Liver (tissue), 9 donors: ENCODE results near the gene OOSP1. TPM values are rescaled to one million over a fixed set of nuclear protein-coding genes. Genes with fewer than 3 reads are reported as not detected.

Experiments
- DNase-seq: peaks from one replicate; pipeline ENCODE4 v3.0.0-alpha.2; 2017; ENCODE audit warnings: low spot score
- H3K27ac ChIP-seq, 2 donors: one replicate each; pipeline ENCODE4 v1.7.0; 2013; ENCODE audit warnings: inconsistent platforms in 2 of 2, low read length in 2 of 2, control low read depth in 1 of 2, low read depth in 1 of 2, mild to moderate bottlenecking in 1 of 2
- H3K27me3 ChIP-seq, 4 donors: one replicate each; pipeline versions ENCODE4 v1.6.1 to v1.7.0; 2013; ENCODE audit warnings: low read length in 3 of 4, inconsistent platforms in 1 of 4, mild to moderate bottlenecking in 1 of 4, moderate library complexity in 1 of 4; ENCODE audit not compliant: control insufficient read depth in 4 of 4, insufficient read depth in 4 of 4
- H3K36me3 ChIP-seq, 4 donors: one replicate each; pipeline versions ENCODE4 v1.6.1 to v1.7.0; 2013; ENCODE audit warnings: low read length in 3 of 4, mild to moderate bottlenecking in 3 of 4, low read depth in 1 of 4, moderate library complexity in 1 of 4; ENCODE audit not compliant: control insufficient read depth in 4 of 4, insufficient read depth in 3 of 4
- H3K4me1 ChIP-seq, 4 donors: one replicate each; pipeline versions ENCODE4 v1.6.1 to v1.7.0; 2013; ENCODE audit warnings: low read length in 3 of 4, mild to moderate bottlenecking in 3 of 4, moderate library complexity in 1 of 4; ENCODE audit not compliant: control insufficient read depth in 4 of 4, insufficient read depth in 4 of 4
- H3K4me3 ChIP-seq, 3 donors: one replicate each; pipeline versions ENCODE4 v1.6.1 to v1.7.0; 2013; ENCODE audit warnings: low read length in 3 of 3, control low read depth in 1 of 3, low read depth in 1 of 3, mild to moderate bottlenecking in 1 of 3
- H3K9ac ChIP-seq, 2 donors: one replicate each; pipeline ENCODE4 v1.7.0; 2013; ENCODE audit warnings: low read length in 2 of 2, mild to moderate bottlenecking in 2 of 2, moderate library complexity in 2 of 2, control low read depth in 1 of 2, low read depth in 1 of 2
- H3K9me3 ChIP-seq, 4 donors: one replicate each; pipeline versions ENCODE4 v1.6.1 to v1.7.0; 2013; ENCODE audit warnings: low read length in 3 of 4; ENCODE audit not compliant: control insufficient read depth in 4 of 4
- EGR1 ChIP-seq, 2 donors: IDR thresholded peaks; 2 replicates each; pipeline ENCODE4 v1.6.1; 2016 to 2018; ENCODE audit warnings: antibody characterized with exemption in 2 of 2, low read depth in 2 of 2
- FOXA1 ChIP-seq: IDR thresholded peaks from 2 replicates; pipeline ENCODE4 v1.6.1; 2016; ENCODE audit warnings: antibody characterized with exemption
- FOXA2 ChIP-seq: IDR thresholded peaks from 2 replicates; pipeline ENCODE4 v1.6.1; 2016; ENCODE audit warnings: antibody characterized with exemption
- GABPA ChIP-seq, 2 donors: IDR thresholded peaks in 1 of 2; conservative IDR thresholded peaks in 1 of 2; 2 replicates each; pipeline ENCODE4 v1.6.1; 2016; ENCODE audit warnings: antibody characterized with exemption in 2 of 2, mild to moderate bottlenecking in 1 of 2, moderate library complexity in 1 of 2
- HNF4A ChIP-seq, 2 donors: conservative IDR thresholded peaks; 2 replicates each; pipeline ENCODE4 v1.6.1; 2016; ENCODE audit warnings: antibody characterized with exemption in 2 of 2, mild to moderate bottlenecking in 2 of 2
- HNF4G ChIP-seq: IDR thresholded peaks from 2 replicates; pipeline ENCODE4 v1.6.1; 2016; ENCODE audit warnings: antibody characterized with exemption
- JUND ChIP-seq, 2 donors: IDR thresholded peaks; 2 replicates each; pipeline ENCODE4 v1.6.1; 2016; ENCODE audit warnings: antibody characterized with exemption in 2 of 2
- NR2F2 ChIP-seq: IDR thresholded peaks from 2 replicates; pipeline ENCODE4 v1.6.1; 2016; ENCODE audit warnings: antibody characterized with exemption
- RAD21 ChIP-seq, 2 donors: IDR thresholded peaks; 2 replicates each; pipeline ENCODE4 v1.6.1; 2016; ENCODE audit warnings: antibody characterized with exemption in 2 of 2, mild to moderate bottlenecking in 2 of 2
- RXRA ChIP-seq, 2 donors: IDR thresholded peaks; 2 replicates each; pipeline ENCODE4 v1.6.1; 2017 to 2018; ENCODE audit warnings: antibody characterized with exemption in 2 of 2, mild to moderate bottlenecking in 1 of 2
- SP1 ChIP-seq: IDR thresholded peaks from 2 replicates; pipeline ENCODE4 v1.6.1; 2018; ENCODE audit warnings: antibody characterized with exemption, mild to moderate bottlenecking
- TAF1 ChIP-seq: conservative IDR thresholded peaks from 2 replicates; pipeline ENCODE4 v1.6.1; 2016; ENCODE audit warnings: antibody characterized with exemption, mild to moderate bottlenecking
- YY1 ChIP-seq: IDR thresholded peaks from 2 replicates; pipeline ENCODE4 v1.6.1; 2016; ENCODE audit warnings: antibody characterized with exemption, mild to moderate bottlenecking
- WGBS: extraction: QIAGEN DNeasy Blood & Tissue Kit; methylation state at CpG from one replicate; pipeline ENCODE4 v1.1.7; 2013; 5-methylcytosine and 5-hydroxymethylcytosine counted together
- polyA plus RNA-seq, 2 donors: library from polyadenylated mRNA; stranded (reverse) in 1 of 2; unstranded in 1 of 2; fragments of 200-250 nt in 1 of 2; fragments of >200 nt in 1 of 2; fragmentation: Nextera tagmentation in 1 of 2; extraction: Ambion mirVana in 1 of 2; gene quantifications; one replicate each; pipeline versions ENCODE4 v1.2.1 to v1.2.3, GENCODE V29; 2013 to 2015
- total RNA-seq, 2 donors: library from RNA; depleted of rRNA; stranded (reverse); fragments of >200 nt; gene quantifications; one replicate each; pipeline ENCODE4 v1.2.3, GENCODE V29; 2014
- TF ChIP-seq, protein P1 (sequence below): IDR thresholded peaks from 2 replicates; pipeline ENCODE4 v1.6.1; 2016; ENCODE audit warnings: antibody characterized with exemption
- TF ChIP-seq, protein P2 (sequence below): IDR thresholded peaks from 2 replicates; pipeline ENCODE4 v1.6.1; 2016; ENCODE audit warnings: antibody characterized with exemption
- TF ChIP-seq, protein P3 (sequence below): fragments of 150-350 bp; IDR thresholded peaks from 2 replicates; pipeline ENCODE4 v1.5.1; 2017; ENCODE audit warnings: improper control_type of control experiment, low read depth, low read length; ENCODE audit not compliant: missing input control
- TF ChIP-seq, protein P4 (sequence below): IDR thresholded peaks from 2 replicates; pipeline ENCODE4 v1.6.1; 2016; ENCODE audit warnings: antibody characterized with exemption, mild to moderate bottlenecking
- TF ChIP-seq, protein P5 (sequence below): IDR thresholded peaks from 2 replicates; pipeline ENCODE4 v1.6.1; 2016; ENCODE audit warnings: antibody characterized with exemption
- donor health status: healthy.
- donor health status: healthy.
- donor health status: healthy.
- donor health status: healthy.
- donor health status: healthy.

Gene OOSP1
- total and polyA plus RNA-seq, 4 donors, result not detected

DNA sequence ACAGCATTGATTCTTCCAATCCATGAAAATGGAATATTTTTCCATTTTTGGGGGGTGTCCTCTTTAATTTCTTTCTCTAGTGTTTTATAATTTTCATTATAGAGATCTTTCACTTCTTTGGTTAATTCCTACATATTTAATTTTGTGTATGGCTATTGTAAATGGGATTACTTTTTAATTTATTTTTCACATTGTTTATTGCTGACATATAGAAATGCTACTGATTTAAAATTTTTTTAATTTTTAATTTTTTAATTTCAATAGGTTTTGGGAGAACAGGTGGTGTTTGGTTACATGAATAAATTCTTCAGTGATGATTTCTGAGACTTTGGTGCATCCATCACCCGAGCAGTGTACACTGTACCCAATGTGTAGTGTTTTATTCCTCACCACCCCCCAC lies 52.2 kb downstream of the OOSP1 start (continued):
- TF ChIP-seq, protein P1, sequence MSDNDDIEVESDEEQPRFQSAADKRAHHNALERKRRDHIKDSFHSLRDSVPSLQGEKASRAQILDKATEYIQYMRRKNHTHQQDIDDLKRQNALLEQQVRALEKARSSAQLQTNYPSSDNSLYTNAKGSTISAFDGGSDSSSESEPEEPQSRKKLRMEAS, result no peak
- TF ChIP-seq HNF4A (conservative IDR thresholded peaks at IDR 0.05) (no peak), NR2F2 (no peak), RXRA (IDR thresholded peaks at IDR 0.05) (no peak), FOXA2 (no peak)
- TF ChIP-seq, protein P2, sequence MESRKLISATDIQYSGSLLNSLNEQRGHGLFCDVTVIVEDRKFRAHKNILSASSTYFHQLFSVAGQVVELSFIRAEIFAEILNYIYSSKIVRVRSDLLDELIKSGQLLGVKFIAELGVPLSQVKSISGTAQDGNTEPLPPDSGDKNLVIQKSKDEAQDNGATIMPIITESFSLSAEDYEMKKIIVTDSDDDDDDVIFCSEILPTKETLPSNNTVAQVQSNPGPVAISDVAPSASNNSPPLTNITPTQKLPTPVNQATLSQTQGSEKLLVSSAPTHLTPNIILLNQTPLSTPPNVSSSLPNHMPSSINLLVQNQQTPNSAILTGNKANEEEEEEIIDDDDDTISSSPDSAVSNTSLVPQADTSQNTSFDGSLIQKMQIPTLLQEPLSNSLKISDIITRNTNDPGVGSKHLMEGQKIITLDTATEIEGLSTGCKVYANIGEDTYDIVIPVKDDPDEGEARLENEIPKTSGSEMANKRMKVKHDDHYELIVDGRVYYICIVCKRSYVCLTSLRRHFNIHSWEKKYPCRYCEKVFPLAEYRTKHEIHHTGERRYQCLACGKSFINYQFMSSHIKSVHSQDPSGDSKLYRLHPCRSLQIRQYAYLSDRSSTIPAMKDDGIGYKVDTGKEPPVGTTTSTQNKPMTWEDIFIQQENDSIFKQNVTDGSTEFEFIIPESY, result no peak

DNA sequence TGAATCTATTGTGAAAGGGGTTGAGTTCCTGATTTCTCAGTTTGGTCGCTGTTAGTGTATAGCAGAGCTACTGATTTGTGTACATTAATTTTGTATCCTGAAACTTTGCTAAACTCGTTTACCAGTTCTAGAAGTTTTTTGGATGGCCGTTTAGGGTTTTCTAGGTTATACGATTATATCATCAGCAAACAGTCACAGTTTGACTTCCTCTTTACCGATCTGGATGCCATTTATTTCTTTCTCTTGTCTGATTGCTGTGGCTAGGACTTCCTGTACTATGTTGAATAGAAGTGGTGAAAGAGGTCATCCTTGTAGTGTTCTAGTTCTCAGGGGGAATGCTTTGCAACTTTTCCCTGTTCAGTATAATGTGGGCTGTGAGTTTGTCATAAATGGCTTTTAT lies 54.2 kb downstream of the OOSP1 start:
- no peak overlapping the region for H3K9ac ChIP-seq
- H3K36me3 ChIP-seq, result no peaks in the 10 kb centered on the region
- TF ChIP-seq RXRA (IDR thresholded peaks at IDR 0.05) (no peak), NR2F2 (no peak), SP1 (no peak), RAD21 (IDR thresholded peaks at IDR 0.05) (no peak), GABPA (IDR thresholded peaks at IDR 0.05 in 1 of 2, conservative IDR thresholded peaks at IDR 0.05 in 1 of 2) (no peak), YY1 (no peak), EGR1 (IDR thresholded peaks at IDR 0.05; ENCODE audit: low read depth in 2 of 2) (no peak), HNF4G (no peak), HNF4A (conservative IDR thresholded peaks at IDR 0.05) (no peak), JUND (IDR thresholded peaks at IDR 0.05) (no peak), FOXA1 (no peak), TAF1 (no peak), FOXA2 (no peak)
- TF ChIP-seq, protein P1, result no peak
- TF ChIP-seq, protein P2, result no peak
- TF ChIP-seq, protein P3, sequence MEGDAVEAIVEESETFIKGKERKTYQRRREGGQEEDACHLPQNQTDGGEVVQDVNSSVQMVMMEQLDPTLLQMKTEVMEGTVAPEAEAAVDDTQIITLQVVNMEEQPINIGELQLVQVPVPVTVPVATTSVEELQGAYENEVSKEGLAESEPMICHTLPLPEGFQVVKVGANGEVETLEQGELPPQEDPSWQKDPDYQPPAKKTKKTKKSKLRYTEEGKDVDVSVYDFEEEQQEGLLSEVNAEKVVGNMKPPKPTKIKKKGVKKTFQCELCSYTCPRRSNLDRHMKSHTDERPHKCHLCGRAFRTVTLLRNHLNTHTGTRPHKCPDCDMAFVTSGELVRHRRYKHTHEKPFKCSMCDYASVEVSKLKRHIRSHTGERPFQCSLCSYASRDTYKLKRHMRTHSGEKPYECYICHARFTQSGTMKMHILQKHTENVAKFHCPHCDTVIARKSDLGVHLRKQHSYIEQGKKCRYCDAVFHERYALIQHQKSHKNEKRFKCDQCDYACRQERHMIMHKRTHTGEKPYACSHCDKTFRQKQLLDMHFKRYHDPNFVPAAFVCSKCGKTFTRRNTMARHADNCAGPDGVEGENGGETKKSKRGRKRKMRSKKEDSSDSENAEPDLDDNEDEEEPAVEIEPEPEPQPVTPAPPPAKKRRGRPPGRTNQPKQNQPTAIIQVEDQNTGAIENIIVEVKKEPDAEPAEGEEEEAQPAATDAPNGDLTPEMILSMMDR, result no peak
- TF ChIP-seq, protein P4, sequence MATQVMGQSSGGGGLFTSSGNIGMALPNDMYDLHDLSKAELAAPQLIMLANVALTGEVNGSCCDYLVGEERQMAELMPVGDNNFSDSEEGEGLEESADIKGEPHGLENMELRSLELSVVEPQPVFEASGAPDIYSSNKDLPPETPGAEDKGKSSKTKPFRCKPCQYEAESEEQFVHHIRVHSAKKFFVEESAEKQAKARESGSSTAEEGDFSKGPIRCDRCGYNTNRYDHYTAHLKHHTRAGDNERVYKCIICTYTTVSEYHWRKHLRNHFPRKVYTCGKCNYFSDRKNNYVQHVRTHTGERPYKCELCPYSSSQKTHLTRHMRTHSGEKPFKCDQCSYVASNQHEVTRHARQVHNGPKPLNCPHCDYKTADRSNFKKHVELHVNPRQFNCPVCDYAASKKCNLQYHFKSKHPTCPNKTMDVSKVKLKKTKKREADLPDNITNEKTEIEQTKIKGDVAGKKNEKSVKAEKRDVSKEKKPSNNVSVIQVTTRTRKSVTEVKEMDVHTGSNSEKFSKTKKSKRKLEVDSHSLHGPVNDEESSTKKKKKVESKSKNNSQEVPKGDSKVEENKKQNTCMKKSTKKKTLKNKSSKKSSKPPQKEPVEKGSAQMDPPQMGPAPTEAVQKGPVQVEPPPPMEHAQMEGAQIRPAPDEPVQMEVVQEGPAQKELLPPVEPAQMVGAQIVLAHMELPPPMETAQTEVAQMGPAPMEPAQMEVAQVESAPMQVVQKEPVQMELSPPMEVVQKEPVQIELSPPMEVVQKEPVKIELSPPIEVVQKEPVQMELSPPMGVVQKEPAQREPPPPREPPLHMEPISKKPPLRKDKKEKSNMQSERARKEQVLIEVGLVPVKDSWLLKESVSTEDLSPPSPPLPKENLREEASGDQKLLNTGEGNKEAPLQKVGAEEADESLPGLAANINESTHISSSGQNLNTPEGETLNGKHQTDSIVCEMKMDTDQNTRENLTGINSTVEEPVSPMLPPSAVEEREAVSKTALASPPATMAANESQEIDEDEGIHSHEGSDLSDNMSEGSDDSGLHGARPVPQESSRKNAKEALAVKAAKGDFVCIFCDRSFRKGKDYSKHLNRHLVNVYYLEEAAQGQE, result no peak
- TF ChIP-seq, protein P5, sequence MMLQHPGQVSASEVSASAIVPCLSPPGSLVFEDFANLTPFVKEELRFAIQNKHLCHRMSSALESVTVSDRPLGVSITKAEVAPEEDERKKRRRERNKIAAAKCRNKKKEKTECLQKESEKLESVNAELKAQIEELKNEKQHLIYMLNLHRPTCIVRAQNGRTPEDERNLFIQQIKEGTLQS, result no peak
- no peaks in the 10 kb centered on the region for H3K27me3 ChIP-seq
- H3K4me3 ChIP-seq, result no peak overlapping the region
- WGBS, result 56% methylated on average over 5 of the region's 5 CpGs
- no peak overlapping the region for H3K27ac ChIP-seq
- H3K4me1 ChIP-seq, result no peaks in the 10 kb centered on the region
- H3K9me3 ChIP-seq, result peaks cover 0 to 4% (median under 1%) of the 10 kb centered on the region in 4 donors
- DNase-seq, result no peak
